ENCODE results near the gene FAM3C.

- TF ChIP-seq OSR1 (CRISPR knock-in tag; IDR thresholded peaks at IDR 0.05) (no peak), ZNF565 (CRISPR knock-in tag; conservative IDR thresholded peaks at IDR 0.05; ENCODE audit: low read depth) (no peak), TOX (CRISPR knock-in tag; IDR thresholded peaks at IDR 0.05; ENCODE audit: borderline replicate concordance) (no peak), CREB5 (CRISPR knock-in tag; IDR thresholded peaks at IDR 0.05; ENCODE audit: low read depth) (no peak), CSDC2 (CRISPR knock-in tag; IDR thresholded peaks at IDR 0.05) (no peak), PATZ1 (CRISPR knock-in tag; IDR thresholded peaks at IDR 0.05; ENCODE audit: borderline replicate concordance) (no peak), RARB (CRISPR knock-in tag; IDR thresholded peaks at IDR 0.05) (no peak), GLIS3 (CRISPR knock-in tag; IDR thresholded peaks at IDR 0.05) (no peak)
- TF ChIP-seq, protein P1, sequence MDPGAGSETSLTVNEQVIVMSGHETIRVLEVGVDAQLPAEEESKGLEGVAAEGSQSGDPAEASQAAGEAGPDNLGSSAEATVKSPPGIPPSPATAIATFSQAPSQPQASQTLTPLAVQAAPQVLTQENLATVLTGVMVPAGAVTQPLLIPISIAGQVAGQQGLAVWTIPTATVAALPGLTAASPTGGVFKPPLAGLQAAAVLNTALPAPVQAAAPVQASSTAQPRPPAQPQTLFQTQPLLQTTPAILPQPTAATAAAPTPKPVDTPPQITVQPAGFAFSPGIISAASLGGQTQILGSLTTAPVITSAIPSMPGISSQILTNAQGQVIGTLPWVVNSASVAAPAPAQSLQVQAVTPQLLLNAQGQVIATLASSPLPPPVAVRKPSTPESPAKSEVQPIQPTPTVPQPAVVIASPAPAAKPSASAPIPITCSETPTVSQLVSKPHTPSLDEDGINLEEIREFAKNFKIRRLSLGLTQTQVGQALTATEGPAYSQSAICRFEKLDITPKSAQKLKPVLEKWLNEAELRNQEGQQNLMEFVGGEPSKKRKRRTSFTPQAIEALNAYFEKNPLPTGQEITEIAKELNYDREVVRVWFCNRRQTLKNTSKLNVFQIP (CRISPR knock-in tag; IDR thresholded peaks at IDR 0.05; ENCODE audit: borderline replicate concordance, low read depth), result no peak
Observed at GRCh38 chr7:121430558-121430957, 34.5 kb upstream of the FAM3C start.

Data from SK-N-SH treated with all-trans-retinoic acid at 6 μM for 48 hours (cell line).